GM21737 (cell line): ENCODE data around the gene THPO.
"Not testable (repeated sequence)": the region's sequence is repeated elsewhere in the genome, so short reads cannot be mapped to it uniquely, and the experiment has no call there.

Experiments
- ATAC-seq: cut with Tn5 transposase; IDR thresholded peaks from one replicate; pipeline ENCODE4 v1.9.1; 2021; ENCODE audit warnings: mild to moderate bottlenecking, moderate library complexity; ENCODE audit not compliant: unreplicated experiment

Gene THPO

GRCh38 chr3:184352149-184352785, 25.7 kb downstream of the THPO start:
- ATAC-seq, result no peak

GRCh38 chr3:184351511-184352148, 26.4 kb downstream of the THPO start:
- no peak for ATAC-seq

GRCh38 chr3:184350618-184351017, 27.4 kb downstream of the THPO start:
- no peak for ATAC-seq

- ATAC-seq, result no peak
Measured at GRCh38 chr3:184349563-184350470, 28.2 kb downstream of the THPO start.

GRCh38 chr3:184348057-184348382, 30.0 kb downstream of the THPO start:
- ATAC-seq, result no peak

- ATAC-seq, result no peak
Measured at GRCh38 chr3:184347321-184348056, 30.5 kb downstream of the THPO start.

- no peak for ATAC-seq
Measured at GRCh38 chr3:184346480-184347190, 31.4 kb downstream of the THPO start.

- ATAC-seq, result no peak
Measured at GRCh38 chr3:184345317-184346144, 32.5 kb downstream of the THPO start.

- ATAC-seq, result no peak
Measured at GRCh38 chr3:184344579-184345316, 33.3 kb downstream of the THPO start.

GRCh38 chr3:184343200-184343876, 34.7 kb downstream of the THPO start:
- no peak for ATAC-seq

- no peak for ATAC-seq
Measured at GRCh38 chr3:184341925-184342324, 36.1 kb downstream of the THPO start.

GRCh38 chr3:184339451-184340135, 38.4 kb downstream of the THPO start:
- ATAC-seq, result not testable (repeated sequence)

GRCh38 chr3:184339001-184339400, 39.0 kb downstream of the THPO start:
- ATAC-seq, result no peak

- ATAC-seq, result no peak
Measured at GRCh38 chr3:184338511-184338945, 39.5 kb downstream of the THPO start.

GRCh38 chr3:184337981-184338380, 40.0 kb downstream of the THPO start:
- no peak for ATAC-seq

GRCh38 chr3:184337399-184337714, 40.6 kb downstream of the THPO start, which contains the start of gene FAM131A:
Gene FAM131A, plus strand, starts transcription at chr3:184337600. Its CDS starts 31 bp downstream, at chr3:184337631.
- ATAC-seq, result no peak

- no peak for ATAC-seq
Measured at GRCh38 chr3:184336547-184337398, 41.2 kb downstream of the THPO start.
